Liver (tissue), 3 donors: ENCODE measurements around the gene HSF2BP.

Experiments
- EGR1 ChIP-seq, 2 donors: IDR thresholded peaks; 2 replicates each; pipeline ENCODE4 v1.6.1; 2016 to 2018; ENCODE audit warnings: antibody characterized with exemption in 2 of 2, low read depth in 2 of 2
- FOXA1 ChIP-seq: IDR thresholded peaks from 2 replicates; pipeline ENCODE4 v1.6.1; 2016; ENCODE audit warnings: antibody characterized with exemption
- FOXA2 ChIP-seq: IDR thresholded peaks from 2 replicates; pipeline ENCODE4 v1.6.1; 2016; ENCODE audit warnings: antibody characterized with exemption
- HNF4A ChIP-seq, 2 donors: conservative IDR thresholded peaks; 2 replicates each; pipeline ENCODE4 v1.6.1; 2016; ENCODE audit warnings: antibody characterized with exemption in 2 of 2, mild to moderate bottlenecking in 2 of 2
- MAX ChIP-seq: IDR thresholded peaks from 2 replicates; pipeline ENCODE4 v1.6.1; 2016; ENCODE audit warnings: antibody characterized with exemption
- NR2F2 ChIP-seq: IDR thresholded peaks from 2 replicates; pipeline ENCODE4 v1.6.1; 2016; ENCODE audit warnings: antibody characterized with exemption
- RAD21 ChIP-seq, 2 donors: IDR thresholded peaks; 2 replicates each; pipeline ENCODE4 v1.6.1; 2016; ENCODE audit warnings: antibody characterized with exemption in 2 of 2, mild to moderate bottlenecking in 2 of 2
- REST ChIP-seq: IDR thresholded peaks from 2 replicates; pipeline ENCODE4 v1.6.1; 2016; ENCODE audit warnings: antibody characterized with exemption, mild to moderate bottlenecking
- RXRA ChIP-seq, 2 donors: IDR thresholded peaks; 2 replicates each; pipeline ENCODE4 v1.6.1; 2017 to 2018; ENCODE audit warnings: antibody characterized with exemption in 2 of 2, mild to moderate bottlenecking in 1 of 2
- TAF1 ChIP-seq: conservative IDR thresholded peaks from 2 replicates; pipeline ENCODE4 v1.6.1; 2016; ENCODE audit warnings: antibody characterized with exemption, mild to moderate bottlenecking
- TF ChIP-seq, protein P1 (sequence below): fragments of 150-350 bp; IDR thresholded peaks from 2 replicates; pipeline ENCODE4 v1.5.1; 2017; ENCODE audit warnings: improper control_type of control experiment, low read depth, low read length; ENCODE audit not compliant: missing input control
- TF ChIP-seq, protein P2 (sequence below): IDR thresholded peaks from 2 replicates; pipeline ENCODE4 v1.6.1; 2016; ENCODE audit warnings: antibody characterized with exemption
- donor health status: healthy.
- donor health status: healthy.

GRCh38 chr21:43632373-43632905 lies 26.8 kb downstream of the HSF2BP start:
- TF ChIP-seq TAF1 (no peak), REST (no peak), HNF4A (conservative IDR thresholded peaks at IDR 0.05) (no peak), EGR1 (IDR thresholded peaks at IDR 0.05; ENCODE audit: low read depth in 2 of 2) (no peak), NR2F2 (no peak), RAD21 (IDR thresholded peaks at IDR 0.05) (no peak), MAX (no peak), FOXA2 (no peak), FOXA1 (no peak), RXRA (IDR thresholded peaks at IDR 0.05) (no peak)
- TF ChIP-seq, protein P1, sequence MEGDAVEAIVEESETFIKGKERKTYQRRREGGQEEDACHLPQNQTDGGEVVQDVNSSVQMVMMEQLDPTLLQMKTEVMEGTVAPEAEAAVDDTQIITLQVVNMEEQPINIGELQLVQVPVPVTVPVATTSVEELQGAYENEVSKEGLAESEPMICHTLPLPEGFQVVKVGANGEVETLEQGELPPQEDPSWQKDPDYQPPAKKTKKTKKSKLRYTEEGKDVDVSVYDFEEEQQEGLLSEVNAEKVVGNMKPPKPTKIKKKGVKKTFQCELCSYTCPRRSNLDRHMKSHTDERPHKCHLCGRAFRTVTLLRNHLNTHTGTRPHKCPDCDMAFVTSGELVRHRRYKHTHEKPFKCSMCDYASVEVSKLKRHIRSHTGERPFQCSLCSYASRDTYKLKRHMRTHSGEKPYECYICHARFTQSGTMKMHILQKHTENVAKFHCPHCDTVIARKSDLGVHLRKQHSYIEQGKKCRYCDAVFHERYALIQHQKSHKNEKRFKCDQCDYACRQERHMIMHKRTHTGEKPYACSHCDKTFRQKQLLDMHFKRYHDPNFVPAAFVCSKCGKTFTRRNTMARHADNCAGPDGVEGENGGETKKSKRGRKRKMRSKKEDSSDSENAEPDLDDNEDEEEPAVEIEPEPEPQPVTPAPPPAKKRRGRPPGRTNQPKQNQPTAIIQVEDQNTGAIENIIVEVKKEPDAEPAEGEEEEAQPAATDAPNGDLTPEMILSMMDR: no peak
- TF ChIP-seq, protein P2, sequence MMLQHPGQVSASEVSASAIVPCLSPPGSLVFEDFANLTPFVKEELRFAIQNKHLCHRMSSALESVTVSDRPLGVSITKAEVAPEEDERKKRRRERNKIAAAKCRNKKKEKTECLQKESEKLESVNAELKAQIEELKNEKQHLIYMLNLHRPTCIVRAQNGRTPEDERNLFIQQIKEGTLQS: no peak
